Mesendoderm (in vitro differentiated cells): ENCODE results near the gene NAGLU.

Experiments used
- DNase-seq: peaks from one replicate; pipeline ENCODE4 v3.0.0; 2013
- H2AK5ac ChIP-seq: 2 replicates; pipeline ENCODE4 v1.6.1; 2013; ENCODE audit warnings: low read length, inconsistent platforms
- H2BK120ac ChIP-seq: 2 replicates; pipeline ENCODE4 v1.6.1; 2013; ENCODE audit warnings: low read depth, mild to moderate bottlenecking, low read length, moderate library complexity, mixed read lengths
- H2BK15ac ChIP-seq: replicated peaks from 2 replicates; pipeline ENCODE4 v1.6.1; 2013; ENCODE audit warnings: low read depth, mild to moderate bottlenecking, moderate library complexity
- H2BK5ac ChIP-seq: 2 replicates; pipeline ENCODE4 v1.6.1; 2013; ENCODE audit warnings: low read length, inconsistent platforms
- H3K18ac ChIP-seq: 2 replicates; pipeline ENCODE4 v1.6.1; 2013; ENCODE audit warnings: mild to moderate bottlenecking, low read length, mixed read lengths
- H3K23ac ChIP-seq: one replicate; pipeline ENCODE4 v1.6.1; 2013; ENCODE audit warnings: low read length
- H3K27ac ChIP-seq: 2 replicates; pipeline ENCODE4 v1.5.1; 2013; ENCODE audit warnings: low read depth, mild to moderate bottlenecking, inconsistent platforms, low read length, moderate library complexity
- H3K27me3 ChIP-seq: 2 replicates; pipeline ENCODE4 v1.6.1; 2013; ENCODE audit warnings: low read length, control low read depth, mild to moderate bottlenecking, inconsistent platforms; ENCODE audit not compliant: insufficient read depth, poor library complexity
- H3K36me3 ChIP-seq: 2 replicates; pipeline ENCODE4 v1.6.1; 2013; ENCODE audit warnings: low read length, inconsistent platforms; ENCODE audit not compliant: control insufficient read depth, insufficient read depth
- H3K4ac ChIP-seq: one replicate; pipeline ENCODE4 v1.6.1; 2013; ENCODE audit warnings: low read depth, mild to moderate bottlenecking, low read length, moderate library complexity
- H3K4me1 ChIP-seq: 2 replicates; pipeline ENCODE4 v1.6.1; 2013; ENCODE audit warnings: low read depth, low read length, inconsistent platforms; ENCODE audit not compliant: control insufficient read depth
- H3K4me2 ChIP-seq: 2 replicates; pipeline ENCODE4 v1.6.1; 2013; ENCODE audit warnings: low read length
- H3K4me3 ChIP-seq: 2 replicates; pipeline ENCODE4 v1.5.1; 2013; ENCODE audit warnings: mild to moderate bottlenecking, low read length
- H3K56ac ChIP-seq: one replicate; pipeline ENCODE4 v1.6.1; 2013; ENCODE audit warnings: low read length
- H3K79me1 ChIP-seq: 2 replicates; pipeline ENCODE4 v1.6.1; 2013; ENCODE audit warnings: low read length, inconsistent platforms
- H3K79me2 ChIP-seq: 2 replicates; pipeline ENCODE4 v1.6.1; 2013; ENCODE audit warnings: mild to moderate bottlenecking, low read length; ENCODE audit not compliant: control insufficient read depth, insufficient read depth
- H3K9ac ChIP-seq: 2 replicates; pipeline ENCODE4 v1.6.1; 2013; ENCODE audit warnings: low read length, inconsistent platforms
- H4K5ac ChIP-seq: one replicate; pipeline ENCODE4 v1.6.1; 2013; ENCODE audit warnings: low read length
- H4K8ac ChIP-seq: one replicate; pipeline ENCODE4 v1.6.1; 2013; ENCODE audit warnings: low read depth, mild to moderate bottlenecking, control low read depth, low read length, moderate library complexity
- WGBS: extraction: QIAGEN DNeasy Blood & Tissue Kit; methylation state at CpG from one replicate; pipeline ENCODE4 v1.1.7; 2013; ENCODE audit warnings: low lambda C conversion rate, missing lambda C conversion rate; ENCODE audit not compliant: insufficient coverage; ENCODE audit errors: extremely low coverage; 5-methylcytosine and 5-hydroxymethylcytosine counted together

The NAGLU gene

DNA sequence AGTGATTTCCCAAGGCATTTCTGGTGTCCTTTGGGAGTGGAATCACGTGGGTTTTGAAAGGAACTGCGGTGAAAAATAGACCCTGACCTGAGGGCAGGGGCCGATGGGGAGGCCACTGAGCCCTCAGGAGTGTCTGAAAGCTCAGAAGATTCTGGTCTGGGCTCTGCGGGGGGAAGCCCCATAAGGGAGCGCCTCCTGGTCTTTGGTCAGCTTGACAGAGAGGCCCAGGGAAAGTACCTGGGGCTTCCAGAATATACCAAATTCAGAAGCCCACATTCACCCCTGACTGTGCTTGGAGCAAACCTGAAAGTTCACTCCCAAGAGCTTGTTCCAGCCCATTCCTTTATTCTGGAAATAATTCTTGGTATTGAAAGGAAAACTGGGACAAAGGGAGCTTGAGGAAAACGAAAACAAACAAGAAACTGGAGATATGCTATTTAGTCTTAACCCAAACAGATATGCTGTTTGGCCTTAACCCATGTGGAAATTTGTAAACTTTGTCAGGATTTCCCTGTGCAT, 23.2 kb upstream of the NAGLU start:
- no peak overlapping the region for H2BK5ac ChIP-seq
- no peak overlapping the region for H4K5ac ChIP-seq
- H3K4me3 ChIP-seq, result no peak overlapping the region
- no peaks in the 10 kb centered on the region for H3K79me2 ChIP-seq
- DNase-seq, result no peak
- H3K36me3 ChIP-seq, result peaks cover 3% of the 10 kb centered on the region
- H3K4me2 ChIP-seq, result no peak overlapping the region
- H3K4me1 ChIP-seq, result no peaks in the 10 kb centered on the region
- no peak overlapping the region for H3K56ac ChIP-seq
- no peak overlapping the region for H2AK5ac ChIP-seq
- no CpG with 5 or more reads among the region's 6 CpGs for WGBS
- no peak overlapping the region for H4K8ac ChIP-seq
- no peak overlapping the region for H3K9ac ChIP-seq
- H3K18ac ChIP-seq, result no peak overlapping the region
- no peaks in the 10 kb centered on the region for H3K79me1 ChIP-seq
- H2BK15ac ChIP-seq, result no peak overlapping the region
- H2BK120ac ChIP-seq, result no peak overlapping the region
- H3K23ac ChIP-seq, result no peak overlapping the region
- H3K4ac ChIP-seq, result no peak overlapping the region
- H3K27me3 ChIP-seq, result no peaks in the 10 kb centered on the region
- no peak overlapping the region for H3K27ac ChIP-seq

DNA sequence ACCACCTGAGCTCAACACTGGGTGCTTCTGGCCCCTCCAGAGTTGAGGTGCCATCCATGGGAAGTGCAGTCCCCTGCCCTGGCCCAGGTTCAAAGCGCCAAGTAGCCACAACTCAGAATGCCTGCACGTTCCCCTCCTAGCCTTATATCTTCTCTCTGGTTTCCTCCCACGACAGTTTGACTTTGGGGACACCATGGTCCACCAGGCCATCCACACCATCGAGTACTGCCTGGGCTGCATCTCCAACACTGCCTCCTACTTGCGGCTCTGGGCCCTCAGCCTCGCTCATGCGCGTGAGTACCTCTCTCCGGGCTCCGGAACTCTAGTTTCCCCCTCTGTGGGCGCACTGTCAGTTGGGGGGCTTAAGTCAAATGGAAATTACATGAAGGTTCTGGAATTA, 22.4 kb upstream of the NAGLU start:
- Histone ChIP-seq H3K9ac (no peak overlapping the region), H3K56ac (no peak overlapping the region), H2BK120ac (no peak overlapping the region), H3K4me3 (no peak overlapping the region), H3K18ac (no peak overlapping the region), H3K36me3 (peaks cover 3% of the 10 kb centered on the region), H4K5ac (no peak overlapping the region), H3K23ac (no peak overlapping the region), H3K27ac (no peak overlapping the region), H4K8ac (no peak overlapping the region), H3K4ac (no peak overlapping the region), H2BK5ac (no peak overlapping the region), H2BK15ac (no peak overlapping the region), H3K4me1 (no peaks in the 10 kb centered on the region), H3K27me3 (no peaks in the 10 kb centered on the region), H3K79me1 (no peaks in the 10 kb centered on the region), H2AK5ac (no peak overlapping the region), H3K79me2 (no peaks in the 10 kb centered on the region), H3K4me2 (no peak overlapping the region)
- no peak for DNase-seq
- WGBS, result no CpG with 5 or more reads among the region's 11 CpGs

DNA sequence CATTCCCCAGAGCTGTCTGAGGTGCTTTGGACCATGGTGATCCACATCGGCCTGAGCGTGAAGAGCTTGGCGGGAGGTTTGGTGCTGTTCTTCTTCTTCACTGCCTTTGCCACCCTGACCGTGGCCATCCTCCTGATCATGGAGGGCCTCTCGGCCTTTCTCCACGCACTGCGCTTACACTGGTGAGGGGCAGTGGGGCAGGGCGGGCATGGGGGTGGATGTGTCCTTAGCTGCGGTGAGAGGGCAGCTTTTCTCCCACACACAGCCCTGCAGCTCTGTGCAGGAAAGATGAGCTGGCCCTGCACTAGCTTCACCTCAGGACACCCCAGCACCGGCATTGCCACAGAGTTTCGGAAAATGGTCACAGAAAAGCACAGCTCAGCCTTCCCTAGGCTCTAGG, 21.8 kb upstream of the NAGLU start:
- Histone ChIP-seq H2BK15ac (no peak overlapping the region), H4K5ac (no peak overlapping the region), H3K79me1 (no peaks in the 10 kb centered on the region), H3K9ac (no peak overlapping the region), H3K27me3 (no peaks in the 10 kb centered on the region), H3K4me1 (peaks cover 2% of the 10 kb centered on the region), H3K27ac (no peak overlapping the region), H3K18ac (no peak overlapping the region), H2BK5ac (no peak overlapping the region), H2BK120ac (no peak overlapping the region), H3K4me3 (no peak overlapping the region), H3K36me3 (peaks cover 3% of the 10 kb centered on the region), H3K79me2 (no peaks in the 10 kb centered on the region), H2AK5ac (no peak overlapping the region), H3K23ac (no peak overlapping the region), H3K56ac (no peak overlapping the region), H4K8ac (no peak overlapping the region), H3K4ac (no peak overlapping the region), H3K4me2 (no peak overlapping the region)
- DNase-seq, result no peak
- WGBS, result no CpG with 5 or more reads among the region's 11 CpGs

DNA sequence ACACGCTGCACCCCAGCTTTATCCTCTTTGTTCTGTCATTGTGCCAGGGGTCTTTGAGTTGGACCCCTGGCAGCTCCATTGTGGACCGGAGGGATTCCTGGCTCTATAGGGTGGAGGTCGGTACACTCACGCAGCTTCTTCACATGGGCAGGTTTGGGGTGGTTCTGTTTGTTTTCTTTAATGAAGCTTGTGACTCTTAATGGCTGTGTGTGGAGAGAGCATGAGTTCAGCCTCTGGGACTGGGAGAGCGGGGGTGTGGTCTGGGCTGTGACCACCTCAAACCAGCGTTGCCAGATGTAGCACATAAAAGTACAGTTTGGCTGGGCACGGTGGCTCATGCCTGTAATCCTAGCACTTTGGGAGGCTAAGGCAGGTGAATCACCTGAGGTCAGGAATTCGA, 21.2 kb upstream of the NAGLU start:
- no peak overlapping the region for H4K5ac ChIP-seq
- no peak overlapping the region for H2BK5ac ChIP-seq
- H3K36me3 ChIP-seq, result peaks cover 1% of the 10 kb centered on the region
- no peak overlapping the region for H2AK5ac ChIP-seq
- H2BK120ac ChIP-seq, result no peak overlapping the region
- no peaks in the 10 kb centered on the region for H3K79me1 ChIP-seq
- H3K9ac ChIP-seq, result no peak overlapping the region
- no CpG with 5 or more reads among the region's 8 CpGs for WGBS
- no peak overlapping the region for H3K4ac ChIP-seq
- no peak overlapping the region for H3K23ac ChIP-seq
- H3K56ac ChIP-seq, result no peak overlapping the region
- H2BK15ac ChIP-seq, result no peak overlapping the region
- H3K27me3 ChIP-seq, result no peaks in the 10 kb centered on the region
- H3K79me2 ChIP-seq, result no peaks in the 10 kb centered on the region
- no peak overlapping the region for H3K4me2 ChIP-seq
- H3K18ac ChIP-seq, result no peak overlapping the region
- H3K4me1 ChIP-seq, result peaks cover 6% of the 10 kb centered on the region
- DNase-seq, result no peak
- H4K8ac ChIP-seq, result no peak overlapping the region
- H3K27ac ChIP-seq, result no peak overlapping the region
- H3K4me3 ChIP-seq, result no peak overlapping the region

DNA sequence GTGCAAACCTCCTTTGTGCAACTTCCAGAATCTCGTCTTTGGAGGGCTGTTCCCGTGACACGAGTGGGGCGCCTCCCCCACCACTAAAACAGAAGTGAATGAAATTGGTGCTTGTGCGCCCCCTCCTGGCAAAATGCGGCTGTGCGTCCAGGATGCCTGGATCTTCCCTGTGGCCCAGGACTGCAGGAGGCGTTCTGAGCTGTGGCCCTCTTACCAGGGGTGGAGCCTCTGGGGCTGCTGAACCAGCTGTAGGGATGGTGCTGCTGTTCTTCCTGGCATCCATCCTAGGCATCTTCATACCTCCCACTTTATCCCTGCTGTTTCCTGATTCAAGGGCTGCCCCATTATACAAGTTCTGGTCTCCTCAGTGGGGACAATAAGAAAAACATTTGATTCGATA, 18.5 kb upstream of the NAGLU start:
- Histone ChIP-seq H2BK15ac (no peak overlapping the region), H2AK5ac (no peak overlapping the region), H2BK5ac (no peak overlapping the region), H3K27ac (no peak overlapping the region), H3K56ac (no peak overlapping the region), H3K18ac (no peak overlapping the region), H3K79me2 (no peaks in the 10 kb centered on the region), H2BK120ac (no peak overlapping the region), H3K4me2 (no peak overlapping the region), H3K4me1 (peaks cover 6% of the 10 kb centered on the region), H3K4me3 (no peak overlapping the region), H3K27me3 (no peaks in the 10 kb centered on the region), H3K4ac (no peak overlapping the region), H3K23ac (no peak overlapping the region), H3K79me1 (no peaks in the 10 kb centered on the region), H4K8ac (no peak overlapping the region), H3K36me3 (peaks cover 3% of the 10 kb centered on the region), H4K5ac (no peak overlapping the region), H3K9ac (no peak overlapping the region)
- peak; percentile 83 for DNase-seq
- no CpG with 5 or more reads among the region's 9 CpGs for WGBS

DNA sequence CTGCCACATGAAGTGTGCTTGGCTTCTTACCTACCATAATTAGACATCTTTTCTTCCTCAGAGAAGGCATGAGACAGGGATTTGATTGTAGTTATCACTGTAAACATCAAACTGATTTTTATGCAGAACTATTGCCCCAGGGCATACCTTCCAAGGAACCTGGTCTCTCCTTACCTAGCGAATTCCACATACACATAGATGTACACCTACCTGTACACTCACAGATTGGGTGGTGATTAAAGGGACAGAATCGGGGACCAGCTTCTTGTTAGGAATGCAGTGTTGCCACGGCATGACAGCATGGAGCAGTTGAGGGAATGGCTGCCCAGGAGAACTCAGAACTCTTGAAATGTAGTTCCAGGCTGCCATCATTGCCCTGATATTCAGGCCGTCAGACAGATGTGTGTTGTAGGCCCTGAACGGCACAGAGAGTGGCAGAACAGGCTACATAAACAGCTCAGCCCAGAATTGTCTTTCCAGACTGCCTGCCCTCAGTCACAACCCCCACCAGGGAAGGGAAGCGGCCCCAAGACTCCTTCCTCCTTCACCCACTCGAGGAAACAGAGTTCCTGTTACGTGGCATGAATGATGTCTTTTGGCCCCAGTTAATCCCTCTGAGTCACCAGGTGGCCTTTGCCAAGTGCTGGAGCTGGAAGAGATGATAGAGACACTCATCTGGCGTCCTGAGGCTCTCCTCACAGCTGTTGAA, 17.8 kb upstream of the NAGLU start:
- H3K27me3 ChIP-seq, result no peaks in the 10 kb centered on the region
- H3K4me3 ChIP-seq, result no peak overlapping the region
- no peak overlapping the region for H3K18ac ChIP-seq
- no peak overlapping the region for H4K8ac ChIP-seq
- H3K79me1 ChIP-seq, result no peaks in the 10 kb centered on the region
- no peak overlapping the region for H2BK5ac ChIP-seq
- no peak overlapping the region for H3K4ac ChIP-seq
- H3K36me3 ChIP-seq, result peaks cover 3% of the 10 kb centered on the region
- H4K5ac ChIP-seq, result no peak overlapping the region
- H3K4me2 ChIP-seq, result no peak overlapping the region
- H3K79me2 ChIP-seq, result no peaks in the 10 kb centered on the region
- H2AK5ac ChIP-seq, result no peak overlapping the region
- peaks cover 6% of the 10 kb centered on the region for H3K4me1 ChIP-seq
- no peak overlapping the region for H3K23ac ChIP-seq
- H3K27ac ChIP-seq, result no peak overlapping the region
- WGBS, result no CpG with 5 or more reads among the region's 9 CpGs
- DNase-seq, result no peak
- H3K9ac ChIP-seq, result no peak overlapping the region
- no peak overlapping the region for H2BK120ac ChIP-seq
- no peak overlapping the region for H2BK15ac ChIP-seq
- no peak overlapping the region for H3K56ac ChIP-seq
